ENCODE measurements around the gene SYNPR.

DNA sequence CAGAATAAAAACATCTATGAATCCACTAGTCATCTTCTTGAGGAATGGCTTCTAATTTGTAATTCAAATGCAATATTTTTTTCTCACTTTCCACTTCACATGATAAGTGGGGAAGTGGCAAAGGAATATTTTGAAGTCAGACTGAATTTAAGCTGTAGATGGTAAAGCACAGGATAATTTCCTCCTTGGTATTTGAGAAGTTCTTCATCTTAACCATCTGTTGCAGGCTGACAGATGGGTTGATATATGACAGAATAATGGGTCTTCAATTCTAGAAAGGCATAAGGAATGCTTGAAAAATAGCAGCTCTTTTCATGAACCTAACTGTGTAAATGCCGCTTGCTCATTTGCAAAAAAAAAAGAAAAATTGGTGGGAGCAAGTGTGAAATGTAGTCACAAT is 307.8 kb downstream of the SYNPR start:
- TF ChIP-seq CTCF (IDR thresholded peaks at IDR 0.05; ENCODE audit: poor library complexity, severe bottlenecking) (no peak), EZH2 (IDR thresholded peaks at IDR 0.05; ENCODE audit: borderline replicate concordance, insufficient read depth, low read length, poor library complexity, severe bottlenecking) (no peak), POLR2AphosphoS5 (IDR thresholded peaks at IDR 0.05) (peak; percentile 54), RAD21 (conservative IDR thresholded peaks at IDR 0.05) (peak; percentile 25), TAF1 (IDR thresholded peaks at IDR 0.05; ENCODE audit: low read depth) (no peak), MXI1 (conservative IDR thresholded peaks at IDR 0.05; ENCODE audit: poor library complexity, severe bottlenecking) (no peak), SMC3 (conservative IDR thresholded peaks at IDR 0.05; ENCODE audit: poor library complexity) (peak; percentile 22), EP300 (conservative IDR thresholded peaks at IDR 0.05; ENCODE audit: poor library complexity, severe bottlenecking) (peak; percentile 93)
- TF ChIP-seq, protein P1, sequence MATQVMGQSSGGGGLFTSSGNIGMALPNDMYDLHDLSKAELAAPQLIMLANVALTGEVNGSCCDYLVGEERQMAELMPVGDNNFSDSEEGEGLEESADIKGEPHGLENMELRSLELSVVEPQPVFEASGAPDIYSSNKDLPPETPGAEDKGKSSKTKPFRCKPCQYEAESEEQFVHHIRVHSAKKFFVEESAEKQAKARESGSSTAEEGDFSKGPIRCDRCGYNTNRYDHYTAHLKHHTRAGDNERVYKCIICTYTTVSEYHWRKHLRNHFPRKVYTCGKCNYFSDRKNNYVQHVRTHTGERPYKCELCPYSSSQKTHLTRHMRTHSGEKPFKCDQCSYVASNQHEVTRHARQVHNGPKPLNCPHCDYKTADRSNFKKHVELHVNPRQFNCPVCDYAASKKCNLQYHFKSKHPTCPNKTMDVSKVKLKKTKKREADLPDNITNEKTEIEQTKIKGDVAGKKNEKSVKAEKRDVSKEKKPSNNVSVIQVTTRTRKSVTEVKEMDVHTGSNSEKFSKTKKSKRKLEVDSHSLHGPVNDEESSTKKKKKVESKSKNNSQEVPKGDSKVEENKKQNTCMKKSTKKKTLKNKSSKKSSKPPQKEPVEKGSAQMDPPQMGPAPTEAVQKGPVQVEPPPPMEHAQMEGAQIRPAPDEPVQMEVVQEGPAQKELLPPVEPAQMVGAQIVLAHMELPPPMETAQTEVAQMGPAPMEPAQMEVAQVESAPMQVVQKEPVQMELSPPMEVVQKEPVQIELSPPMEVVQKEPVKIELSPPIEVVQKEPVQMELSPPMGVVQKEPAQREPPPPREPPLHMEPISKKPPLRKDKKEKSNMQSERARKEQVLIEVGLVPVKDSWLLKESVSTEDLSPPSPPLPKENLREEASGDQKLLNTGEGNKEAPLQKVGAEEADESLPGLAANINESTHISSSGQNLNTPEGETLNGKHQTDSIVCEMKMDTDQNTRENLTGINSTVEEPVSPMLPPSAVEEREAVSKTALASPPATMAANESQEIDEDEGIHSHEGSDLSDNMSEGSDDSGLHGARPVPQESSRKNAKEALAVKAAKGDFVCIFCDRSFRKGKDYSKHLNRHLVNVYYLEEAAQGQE (IDR thresholded peaks at IDR 0.05; ENCODE audit: borderline replicate concordance), result peak; percentile 93
